Measurements from ENCODE around the gene ANO4.

Gene ANO4

DNA sequence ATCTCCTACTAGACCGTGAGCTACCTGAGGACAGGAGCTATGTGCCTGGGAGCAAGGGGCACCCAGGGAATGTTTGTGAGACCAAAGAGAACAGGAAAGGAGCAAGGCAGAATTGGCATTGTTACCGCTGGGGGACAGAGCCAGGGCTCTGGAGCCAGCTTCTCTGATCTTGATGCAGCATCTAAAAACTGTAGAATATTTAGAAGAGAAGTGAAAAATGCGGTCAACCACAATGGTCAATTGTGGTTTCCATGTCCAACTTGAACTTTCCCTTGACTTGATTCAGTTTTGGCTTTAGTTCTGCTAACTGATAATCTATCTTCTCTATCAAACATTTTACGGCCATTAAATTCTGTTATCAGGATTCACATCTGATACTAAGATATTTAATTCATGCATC is 201.2 kb downstream of the ANO4 start:
- DNase-seq = no peak

DNA sequence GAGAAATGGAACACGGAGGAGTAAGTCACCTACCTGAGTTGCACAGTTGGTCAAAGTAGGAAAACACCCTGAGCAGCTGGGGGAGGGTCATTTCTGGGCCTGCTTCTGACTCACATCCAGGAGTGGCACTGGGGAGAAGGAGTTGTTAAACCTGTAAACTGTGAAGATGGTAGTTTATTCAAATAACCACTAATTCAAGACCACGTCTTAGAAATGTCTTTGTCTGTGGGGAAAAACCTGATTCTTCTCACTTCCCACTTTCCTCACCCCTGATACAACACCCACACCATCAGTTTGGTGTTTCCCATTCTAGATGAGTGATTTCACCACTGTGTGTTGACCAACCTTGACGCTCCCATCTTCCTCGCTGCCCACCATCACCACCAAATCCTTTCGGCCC is 207.1 kb downstream of the ANO4 start:
- DNase-seq = no peak

DNA sequence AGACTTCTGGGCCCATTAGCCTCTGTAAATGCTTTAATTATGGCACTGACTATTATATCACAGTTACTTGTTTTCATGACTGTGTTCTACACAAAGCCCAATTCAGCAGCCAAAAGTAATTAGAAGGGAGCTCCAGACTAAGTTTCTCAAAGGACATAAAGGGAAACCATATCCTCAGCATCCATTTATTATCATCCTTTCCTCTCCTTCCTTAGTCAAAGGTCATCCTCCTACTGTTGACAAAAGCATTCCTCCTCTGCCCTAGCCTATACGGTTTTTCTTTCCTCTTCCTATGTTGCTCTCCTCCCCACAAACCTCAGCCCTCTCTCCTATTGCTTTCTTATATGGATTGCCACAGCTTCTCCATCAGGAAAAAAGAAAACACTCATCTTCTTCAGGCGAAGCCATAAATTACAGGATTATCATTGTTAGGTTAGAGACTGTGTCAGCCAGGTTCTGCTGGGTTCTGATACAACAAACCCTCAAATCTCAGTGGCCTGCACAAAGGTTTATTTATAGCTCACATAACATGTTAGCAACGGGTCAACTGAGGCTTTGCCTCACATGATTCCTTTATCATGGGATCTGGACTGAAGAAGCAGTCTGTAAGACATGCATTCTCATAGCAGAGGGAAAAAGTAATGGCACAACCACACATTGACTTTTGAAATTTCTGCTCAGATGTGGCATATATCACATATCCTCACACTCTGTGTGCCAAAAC is 208.3 kb downstream of the ANO4 start:
- DNase-seq = no peak

GRCh38 chr12:101004898-101005297 is 210.3 kb downstream of the ANO4 start:
- DNase-seq = no peak

DNA sequence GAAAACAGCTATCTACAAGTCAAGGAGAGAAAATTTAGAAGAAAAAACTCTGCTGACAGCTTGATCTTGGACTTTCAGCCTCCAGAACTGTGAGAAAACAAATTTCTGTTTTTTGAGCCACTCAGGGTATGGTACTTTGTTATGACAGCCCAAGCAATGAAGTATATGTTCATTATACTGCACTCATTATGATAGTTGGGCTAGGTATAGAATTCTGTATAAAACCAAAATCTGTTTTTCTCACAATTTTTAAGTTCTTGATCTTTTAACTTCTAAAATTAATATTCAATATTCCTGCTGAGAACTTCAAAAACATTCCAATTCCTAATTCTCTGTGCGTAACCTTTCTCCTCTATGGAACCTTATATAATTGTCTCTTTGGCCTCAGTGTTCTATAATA is 214.7 kb downstream of the ANO4 start:
- no peak for DNase-seq

DNA sequence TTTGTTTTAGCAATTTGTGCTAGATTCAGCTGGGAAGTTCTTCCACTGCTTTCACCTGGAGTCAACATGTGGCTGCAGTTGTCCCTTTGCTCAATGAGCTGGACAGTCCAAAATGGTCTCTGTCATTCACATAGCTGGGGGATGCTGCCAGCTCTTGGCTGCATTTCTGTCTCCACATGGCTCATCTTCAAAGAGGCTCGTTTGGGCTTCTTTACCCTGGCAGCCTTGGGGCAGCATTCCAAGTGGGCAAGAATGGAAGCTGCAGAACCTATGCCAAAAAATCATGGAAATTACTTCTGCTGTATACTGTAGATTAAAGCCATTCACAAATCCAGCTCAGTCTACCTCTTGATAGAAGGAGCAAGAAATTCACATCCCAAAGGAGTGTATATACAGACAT is 216.3 kb downstream of the ANO4 start:
- no peak for DNase-seq

DNA sequence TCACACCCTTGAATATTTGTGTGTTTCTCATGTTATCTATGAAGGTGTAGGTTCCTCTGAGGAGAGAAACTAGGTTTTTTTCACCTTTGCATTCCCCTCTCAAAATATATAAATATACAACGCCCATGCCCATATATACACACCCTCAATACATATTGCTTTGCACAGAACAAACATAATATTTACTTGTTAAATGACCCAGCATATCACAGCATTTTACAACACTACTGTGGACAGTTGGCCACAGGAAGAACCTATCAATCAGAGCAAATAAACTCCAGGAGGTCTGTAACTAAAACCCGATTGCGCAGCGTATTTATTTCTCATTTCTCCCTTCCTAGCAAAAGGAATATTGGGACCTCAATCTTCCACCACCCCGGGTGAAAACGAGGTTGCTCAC is 219.4 kb downstream of the ANO4 start:
- DNase-seq = no peak

- DNase-seq = no peak
These were observed 220.5 kb downstream of the ANO4 start for GRCh38 chr12:101015044-101015443.

GRCh38 chr12:101018540-101018939 is 224.0 kb downstream of the ANO4 start:
- DNase-seq = no peak

- no peak for DNase-seq
These were observed 224.6 kb downstream of the ANO4 start for GRCh38 chr12:101019201-101019600.

DNA sequence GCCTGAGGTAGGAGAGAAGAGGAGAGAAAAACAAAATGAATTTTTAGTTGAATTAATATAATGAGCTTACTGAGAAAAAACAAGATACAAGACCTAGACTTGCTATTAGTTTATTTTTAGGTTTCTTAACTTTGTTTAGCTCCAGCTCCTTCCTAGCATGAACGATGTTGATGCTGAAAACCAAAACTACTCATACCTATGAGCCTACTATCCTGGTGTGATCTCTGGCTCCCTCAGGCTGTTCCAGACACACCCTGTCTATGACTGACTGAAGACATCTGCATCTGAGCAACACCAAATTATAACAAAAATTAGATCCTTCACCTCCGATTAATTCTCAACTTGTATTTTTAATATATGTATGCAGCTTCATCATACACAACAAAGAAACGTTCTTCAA is 225.1 kb downstream of the ANO4 start:
- no peak for DNase-seq

- DNase-seq = no peak
These were observed 226.9 kb downstream of the ANO4 start for GRCh38 chr12:101021442-101021841.

GRCh38 chr12:101021911-101022388 is 227.4 kb downstream of the ANO4 start:
- no peak for DNase-seq

GRCh38 chr12:101027200-101027599 is 232.6 kb downstream of the ANO4 start:
- no peak for DNase-seq

DNA sequence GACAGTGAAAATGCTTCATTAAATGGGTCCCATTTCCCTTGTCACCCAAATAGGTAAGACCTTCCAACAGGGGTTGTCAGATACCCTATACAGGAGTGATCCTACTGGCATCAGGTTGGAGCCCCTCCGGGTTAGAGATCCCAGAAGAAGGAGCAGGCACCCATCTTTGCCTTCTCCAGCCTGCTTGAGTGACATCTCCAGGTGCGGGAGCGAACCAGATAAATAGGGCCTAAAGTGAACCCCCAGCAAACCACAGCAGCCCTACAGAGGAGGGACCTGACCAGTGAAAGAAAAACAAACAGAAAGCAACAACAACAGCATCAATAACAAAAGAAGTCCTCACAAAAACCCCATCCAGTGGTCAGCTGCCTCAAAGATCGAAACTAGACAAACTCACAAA is 233.2 kb downstream of the ANO4 start:
- no peak for DNase-seq

GRCh38 chr12:101038289-101038871 is 243.8 kb downstream of the ANO4 start:
- no peak for DNase-seq

GRCh38 chr12:101039848-101040531 is 245.4 kb downstream of the ANO4 start:
- DNase-seq = no peak

- no peak for DNase-seq
These were observed 246.4 kb downstream of the ANO4 start for GRCh38 chr12:101040936-101041335.

DNA sequence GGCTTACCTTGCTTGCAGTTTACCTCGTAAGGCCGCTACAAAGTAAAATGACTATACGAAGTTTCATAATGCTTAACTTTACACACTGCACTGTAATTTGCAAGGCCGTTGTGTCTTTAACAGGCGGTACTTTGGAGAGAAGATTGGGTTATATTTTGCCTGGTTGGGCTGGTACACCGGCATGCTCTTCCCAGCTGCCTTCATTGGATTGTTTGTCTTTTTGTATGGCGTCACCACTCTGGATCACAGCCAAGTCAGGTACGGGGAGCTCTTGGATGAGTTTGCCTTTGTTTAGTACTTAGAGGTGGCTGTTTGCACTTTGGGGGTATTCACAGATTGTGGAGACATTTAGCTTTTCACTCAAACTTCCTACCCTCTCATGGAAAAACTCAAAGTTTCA is 247.6 kb downstream of the ANO4 start:
- DNase-seq = no peak

GRCh38 chr12:101044512-101045059 is 250.0 kb downstream of the ANO4 start:
- DNase-seq = no peak

GRCh38 chr12:101045486-101046464 is 251.2 kb downstream of the ANO4 start:
- no peak for DNase-seq

GRCh38 chr12:101047652-101048051 is 253.1 kb downstream of the ANO4 start:
- DNase-seq = no peak

GRCh38 chr12:101050631-101051030 is 256.1 kb downstream of the ANO4 start:
- no peak for DNase-seq

All from NK-92 treated with Interleukin-12 subunit alpha and Interleukin-12 subunit beta, amount 100 ng/mL, for 24 hours (cell line).